Prostate gland (tissue), 2 donors: ENCODE data around the gene CLASP1.

ENCODE experiments used
- POLR2A ChIP-seq: fragments of 450-650 bp; IDR thresholded peaks from one replicate; pipeline ENCODE4 v1.6.1; 2016; ENCODE audit warnings: antibody characterized with exemption, mild to moderate bottlenecking
- POLR2AphosphoS5 ChIP-seq: sonication (generic); formaldehyde crosslinking; IDR thresholded peaks from one replicate; pipeline ENCODE4 v1.6.1; 2017; ENCODE audit warnings: antibody characterized with exemption
- TF ChIP-seq, protein P1 (sequence below), 4 experiments: fragments of 200-600 bp in 2 of 4; fragments of 450-650 bp in 2 of 4; sonication (generic) in 2 of 4; IDR thresholded peaks; 1 replicate in 3 of 4; 2 replicates in 1 of 4; pipeline ENCODE4 v1.5.1; 2016 to 2019; ENCODE audit warnings: antibody characterized with exemption in 4 of 4, mild to moderate bottlenecking in 2 of 4, moderate library complexity in 2 of 4

GRCh38 chr2:121664086-121664485, 14.8 kb upstream of the CLASP1 start:
- TF ChIP-seq POLR2A (no peak), POLR2AphosphoS5 (no peak)
- TF ChIP-seq, protein P1, sequence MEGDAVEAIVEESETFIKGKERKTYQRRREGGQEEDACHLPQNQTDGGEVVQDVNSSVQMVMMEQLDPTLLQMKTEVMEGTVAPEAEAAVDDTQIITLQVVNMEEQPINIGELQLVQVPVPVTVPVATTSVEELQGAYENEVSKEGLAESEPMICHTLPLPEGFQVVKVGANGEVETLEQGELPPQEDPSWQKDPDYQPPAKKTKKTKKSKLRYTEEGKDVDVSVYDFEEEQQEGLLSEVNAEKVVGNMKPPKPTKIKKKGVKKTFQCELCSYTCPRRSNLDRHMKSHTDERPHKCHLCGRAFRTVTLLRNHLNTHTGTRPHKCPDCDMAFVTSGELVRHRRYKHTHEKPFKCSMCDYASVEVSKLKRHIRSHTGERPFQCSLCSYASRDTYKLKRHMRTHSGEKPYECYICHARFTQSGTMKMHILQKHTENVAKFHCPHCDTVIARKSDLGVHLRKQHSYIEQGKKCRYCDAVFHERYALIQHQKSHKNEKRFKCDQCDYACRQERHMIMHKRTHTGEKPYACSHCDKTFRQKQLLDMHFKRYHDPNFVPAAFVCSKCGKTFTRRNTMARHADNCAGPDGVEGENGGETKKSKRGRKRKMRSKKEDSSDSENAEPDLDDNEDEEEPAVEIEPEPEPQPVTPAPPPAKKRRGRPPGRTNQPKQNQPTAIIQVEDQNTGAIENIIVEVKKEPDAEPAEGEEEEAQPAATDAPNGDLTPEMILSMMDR (IDR thresholded peaks at IDR 0.05): no peak
